ENCODE measurements around the gene FEZ2.

DNA sequence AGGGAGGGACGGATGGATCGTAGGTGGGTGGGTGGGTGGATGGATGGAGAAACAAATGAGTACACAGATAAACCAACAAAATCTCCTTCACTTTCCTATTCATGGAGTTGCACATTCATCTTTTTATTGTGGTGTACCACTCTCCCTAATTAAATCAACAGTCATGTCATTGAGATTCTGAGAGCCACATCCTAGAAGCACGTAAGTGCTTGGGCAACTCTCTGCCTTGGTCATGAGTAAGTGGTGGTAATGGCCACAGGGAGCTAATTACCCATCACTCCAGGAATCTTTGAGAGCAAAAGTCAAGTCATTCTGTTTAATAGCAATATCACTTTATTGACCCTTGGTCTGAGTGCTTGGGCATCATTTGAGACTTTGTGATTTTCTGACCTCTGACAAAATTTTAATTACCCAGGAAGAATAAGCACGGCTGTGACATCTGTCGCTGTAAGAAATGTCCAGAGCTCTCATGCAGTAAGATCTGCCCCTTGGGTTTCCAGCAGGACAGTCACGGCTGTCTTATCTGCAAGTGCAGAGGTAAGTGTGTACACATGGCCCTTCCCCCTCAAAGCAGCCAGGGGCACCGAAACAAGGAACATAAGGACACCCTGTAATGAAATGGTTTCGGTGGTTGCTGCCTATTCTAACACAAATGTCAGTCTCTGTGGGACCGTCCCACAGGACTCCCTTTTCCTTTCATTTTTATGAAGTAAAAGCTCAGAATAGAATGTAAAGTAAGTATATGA is 85.9 kb downstream of the FEZ2 start:
- TF ChIP-seq, protein P1, sequence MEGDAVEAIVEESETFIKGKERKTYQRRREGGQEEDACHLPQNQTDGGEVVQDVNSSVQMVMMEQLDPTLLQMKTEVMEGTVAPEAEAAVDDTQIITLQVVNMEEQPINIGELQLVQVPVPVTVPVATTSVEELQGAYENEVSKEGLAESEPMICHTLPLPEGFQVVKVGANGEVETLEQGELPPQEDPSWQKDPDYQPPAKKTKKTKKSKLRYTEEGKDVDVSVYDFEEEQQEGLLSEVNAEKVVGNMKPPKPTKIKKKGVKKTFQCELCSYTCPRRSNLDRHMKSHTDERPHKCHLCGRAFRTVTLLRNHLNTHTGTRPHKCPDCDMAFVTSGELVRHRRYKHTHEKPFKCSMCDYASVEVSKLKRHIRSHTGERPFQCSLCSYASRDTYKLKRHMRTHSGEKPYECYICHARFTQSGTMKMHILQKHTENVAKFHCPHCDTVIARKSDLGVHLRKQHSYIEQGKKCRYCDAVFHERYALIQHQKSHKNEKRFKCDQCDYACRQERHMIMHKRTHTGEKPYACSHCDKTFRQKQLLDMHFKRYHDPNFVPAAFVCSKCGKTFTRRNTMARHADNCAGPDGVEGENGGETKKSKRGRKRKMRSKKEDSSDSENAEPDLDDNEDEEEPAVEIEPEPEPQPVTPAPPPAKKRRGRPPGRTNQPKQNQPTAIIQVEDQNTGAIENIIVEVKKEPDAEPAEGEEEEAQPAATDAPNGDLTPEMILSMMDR (IDR thresholded peaks at IDR 0.05; ENCODE audit: poor library complexity, severe bottlenecking): no peak
- TF ChIP-seq EZH2 (IDR thresholded peaks at IDR 0.05; ENCODE audit: borderline replicate concordance, insufficient read depth, low read length, poor library complexity, severe bottlenecking) (no peak), POLR2AphosphoS5 (IDR thresholded peaks at IDR 0.05) (no peak), TAF1 (IDR thresholded peaks at IDR 0.05; ENCODE audit: low read depth) (no peak), RAD21 (conservative IDR thresholded peaks at IDR 0.05) (no peak), EP300 (conservative IDR thresholded peaks at IDR 0.05; ENCODE audit: poor library complexity, severe bottlenecking) (no peak), SMC3 (conservative IDR thresholded peaks at IDR 0.05; ENCODE audit: poor library complexity) (no peak)

All from neural cell (in vitro differentiated cells).